ENCODE measurements around the gene SHBG.
"Not testable (repeated sequence)": the region's sequence is repeated elsewhere in the genome, so short reads cannot be mapped to it uniquely, and the experiment has no call there.

The SHBG gene, protein sequence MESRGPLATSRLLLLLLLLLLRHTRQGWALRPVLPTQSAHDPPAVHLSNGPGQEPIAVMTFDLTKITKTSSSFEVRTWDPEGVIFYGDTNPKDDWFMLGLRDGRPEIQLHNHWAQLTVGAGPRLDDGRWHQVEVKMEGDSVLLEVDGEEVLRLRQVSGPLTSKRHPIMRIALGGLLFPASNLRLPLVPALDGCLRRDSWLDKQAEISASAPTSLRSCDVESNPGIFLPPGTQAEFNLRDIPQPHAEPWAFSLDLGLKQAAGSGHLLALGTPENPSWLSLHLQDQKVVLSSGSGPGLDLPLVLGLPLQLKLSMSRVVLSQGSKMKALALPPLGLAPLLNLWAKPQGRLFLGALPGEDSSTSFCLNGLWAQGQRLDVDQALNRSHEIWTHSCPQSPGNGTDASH

DNA sequence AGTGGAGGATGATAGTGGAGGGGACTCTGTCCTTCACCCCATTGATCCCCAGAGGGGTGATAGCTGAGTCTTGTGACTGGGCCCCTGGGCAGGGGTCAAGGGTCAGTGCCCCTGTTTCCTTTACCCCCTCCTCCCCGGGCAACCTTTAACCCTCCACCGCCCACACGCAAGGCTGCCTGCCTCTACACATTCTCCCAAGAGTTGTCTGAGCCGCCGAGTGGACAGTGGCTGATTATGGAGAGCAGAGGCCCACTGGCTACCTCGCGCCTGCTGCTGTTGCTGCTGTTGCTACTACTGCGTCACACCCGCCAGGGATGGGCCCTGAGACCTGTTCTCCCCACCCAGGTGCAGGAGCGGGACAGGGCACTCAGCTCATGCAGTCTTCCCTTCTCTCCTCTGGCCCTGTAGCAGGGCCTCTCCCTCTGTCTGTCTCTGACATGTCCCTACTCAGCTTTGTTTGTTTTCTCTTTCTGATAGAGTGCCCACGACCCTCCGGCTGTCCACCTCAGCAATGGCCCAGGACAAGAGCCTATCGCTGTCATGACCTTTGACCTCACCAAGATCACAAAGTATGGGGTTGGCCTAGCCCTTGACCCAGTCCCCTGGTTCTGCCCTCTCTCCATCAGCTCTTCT is at the start of gene SHBG:
TSS of gene SHBG (plus strand) at position 197 of the 633 bp plus-strand sequence. CDS start at position 235, 38 bp downstream.
- DNase-seq (ENCODE audit: low read depth), result no peak

DNA sequence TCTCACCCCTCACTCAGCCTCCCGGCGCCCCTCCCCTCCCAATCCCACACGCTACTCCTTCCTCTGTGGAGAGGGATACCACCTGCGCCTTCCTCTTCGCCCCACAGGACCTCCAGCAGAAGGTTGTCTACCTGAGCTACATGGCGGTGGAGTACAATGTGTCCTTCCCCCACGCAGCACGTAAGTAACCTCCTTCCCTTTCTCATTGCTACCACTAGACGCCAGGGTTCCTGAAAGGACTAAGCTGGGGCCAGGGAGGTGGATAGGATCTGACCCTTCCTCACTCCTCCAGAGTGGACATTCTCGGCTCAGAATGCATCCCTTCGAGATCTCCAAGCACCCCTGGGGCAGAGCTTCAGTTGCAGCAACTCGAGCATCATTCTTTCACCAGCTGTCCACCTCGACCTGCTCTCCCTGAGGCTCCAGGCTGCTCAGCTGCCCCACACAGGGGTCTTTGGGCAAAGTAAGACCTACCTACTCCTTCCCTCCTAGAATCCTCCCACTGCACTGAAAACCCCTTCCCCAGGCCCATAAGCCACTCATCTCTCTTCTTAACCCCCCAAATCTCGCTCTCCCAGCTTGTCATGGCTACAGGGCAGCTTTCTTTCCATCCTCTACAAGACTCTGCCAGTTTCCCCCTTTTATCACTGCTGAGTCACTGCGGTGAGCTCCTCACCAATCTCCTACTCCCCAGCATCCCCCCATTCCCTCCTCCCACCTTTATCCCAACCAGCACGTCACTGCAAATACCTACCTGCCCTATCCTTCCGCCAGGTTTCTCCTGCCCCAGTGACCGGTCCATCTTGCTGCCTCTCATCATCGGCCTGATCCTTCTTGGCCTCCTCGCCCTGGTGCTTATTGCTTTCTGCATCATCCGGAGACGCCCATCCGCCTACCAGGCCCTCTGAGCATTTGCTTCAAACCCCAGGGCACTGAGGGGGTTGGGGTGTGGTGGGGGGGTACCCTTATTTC is 49.0 kb upstream of the SHBG start:
- no peak for DNase-seq (ENCODE audit: low read depth)

DNA sequence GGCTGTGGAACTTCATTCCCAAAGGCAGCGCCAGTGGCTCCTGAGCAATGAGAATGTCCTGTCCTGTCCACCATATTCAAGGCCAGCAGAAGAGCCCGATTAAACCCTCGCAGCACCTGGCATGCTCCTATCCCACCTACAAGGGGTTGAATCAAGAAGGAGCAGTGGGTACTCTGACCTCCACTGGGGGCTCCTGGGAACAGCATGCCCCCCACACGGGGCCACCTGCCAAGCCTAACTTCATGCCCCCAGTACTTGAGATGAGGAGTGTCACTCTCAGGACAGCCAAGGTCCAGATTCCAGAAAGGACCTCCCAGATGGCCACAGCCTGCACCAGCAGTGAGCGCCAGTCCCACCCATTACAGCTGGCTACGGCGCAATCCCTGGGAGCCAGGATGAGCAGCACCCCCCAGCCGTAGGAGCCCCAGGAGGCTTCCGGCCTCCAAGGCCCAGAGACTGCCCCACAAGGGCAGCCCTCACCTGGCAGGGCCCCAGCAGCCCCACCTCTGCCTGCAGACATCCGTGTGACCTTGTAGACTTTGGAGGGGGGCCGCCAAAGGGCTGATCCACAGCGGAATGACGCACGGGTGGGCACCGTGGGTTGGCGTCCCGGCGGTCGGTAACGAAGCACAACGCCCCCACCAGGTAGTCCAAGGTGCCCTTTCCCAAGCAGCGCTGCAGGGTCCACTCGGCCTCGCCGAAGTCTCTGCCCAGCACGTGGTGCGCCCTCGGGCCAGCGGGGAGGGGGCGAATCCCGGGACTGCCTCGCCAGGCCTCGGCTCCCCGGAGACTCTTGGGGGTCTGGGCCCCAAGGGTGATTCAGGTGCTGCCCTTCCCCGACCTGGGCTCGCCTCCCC is 47.3 kb upstream of the SHBG start:
- DNase-seq (ENCODE audit: low read depth), result no peak

DNA sequence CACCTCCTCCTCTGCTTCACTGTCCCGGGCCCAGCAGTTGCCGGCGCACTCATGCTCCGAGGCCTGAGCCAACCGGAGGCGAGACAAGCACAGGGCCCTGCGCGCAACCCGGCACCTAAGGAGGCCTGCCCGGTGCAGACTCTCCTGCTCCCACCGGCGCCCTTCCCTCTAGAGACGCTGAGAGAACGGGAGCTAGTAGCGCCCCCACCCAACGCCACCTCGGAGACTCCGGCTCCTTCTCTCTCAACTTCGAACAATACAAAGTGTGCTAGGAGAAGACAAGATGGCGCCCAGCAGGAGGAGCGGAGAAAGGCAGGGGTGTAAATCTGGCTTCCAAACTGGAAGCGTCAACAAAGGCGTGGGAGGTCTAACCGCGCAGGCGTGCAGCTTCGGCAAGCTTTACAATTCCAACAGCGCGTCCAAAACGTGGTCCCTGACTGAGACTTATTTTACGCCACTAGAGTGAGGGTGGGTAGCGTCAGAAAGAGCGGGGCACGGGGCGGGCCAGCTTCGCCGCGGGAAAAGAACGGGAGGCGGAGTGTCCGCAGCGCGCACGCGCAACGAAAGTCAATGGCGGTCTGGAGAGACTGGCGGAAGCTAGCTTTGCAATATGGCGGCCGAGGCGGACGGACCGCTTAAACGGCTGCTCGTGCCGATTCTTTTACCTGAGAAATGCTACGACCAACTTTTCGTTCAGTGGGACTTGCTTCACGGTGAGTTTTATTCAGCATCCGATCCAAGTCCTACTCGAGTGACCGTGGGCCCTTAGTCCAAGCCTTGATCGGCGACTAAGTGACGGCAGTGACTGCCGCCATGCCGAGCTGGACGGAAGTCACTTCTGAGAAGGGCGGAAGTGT is 46.5 kb upstream of the SHBG start, which contains the start of gene MPDU1:
TSS of gene MPDU1 (plus strand) at position 600 of the 857 bp plus-strand sequence. CDS start at position 611, 11 bp downstream.
- DNase-seq (ENCODE audit: low read depth), result peak; percentile 93

DNA sequence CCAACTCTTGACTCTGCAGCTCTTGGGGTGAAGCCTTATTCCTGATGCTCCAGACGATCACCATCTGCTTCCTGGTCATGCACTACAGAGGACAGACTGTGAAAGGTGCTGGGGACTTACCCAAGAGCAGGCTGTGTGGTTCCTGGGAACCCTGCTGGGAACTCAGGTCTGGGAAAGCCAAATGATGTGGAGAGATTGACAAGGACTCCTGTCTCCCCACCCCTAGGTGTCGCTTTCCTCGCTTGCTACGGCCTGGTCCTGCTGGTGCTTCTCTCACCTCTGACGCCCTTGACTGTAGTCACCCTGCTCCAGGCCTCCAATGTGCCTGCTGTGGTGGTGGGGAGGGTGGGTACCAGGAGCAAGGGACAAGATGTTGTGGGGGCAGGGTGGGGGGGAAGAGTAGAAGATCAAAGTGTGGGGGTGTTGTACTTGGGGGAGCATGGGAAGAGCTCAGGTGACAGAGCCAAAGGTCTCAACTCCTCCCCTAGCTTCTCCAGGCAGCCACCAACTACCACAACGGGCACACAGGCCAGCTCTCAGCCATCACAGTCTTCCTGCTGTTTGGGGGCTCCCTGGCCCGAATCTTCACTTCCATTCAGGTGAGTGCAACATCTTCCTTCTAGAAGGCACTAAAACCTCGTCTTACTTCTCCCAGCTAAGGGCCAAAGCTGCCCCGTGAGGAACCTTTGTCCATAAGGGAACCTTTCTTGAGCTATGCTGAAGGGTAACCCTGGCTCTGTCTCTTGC is 43.1 kb upstream of the SHBG start:
- DNase-seq (ENCODE audit: low read depth), result no peak

DNA sequence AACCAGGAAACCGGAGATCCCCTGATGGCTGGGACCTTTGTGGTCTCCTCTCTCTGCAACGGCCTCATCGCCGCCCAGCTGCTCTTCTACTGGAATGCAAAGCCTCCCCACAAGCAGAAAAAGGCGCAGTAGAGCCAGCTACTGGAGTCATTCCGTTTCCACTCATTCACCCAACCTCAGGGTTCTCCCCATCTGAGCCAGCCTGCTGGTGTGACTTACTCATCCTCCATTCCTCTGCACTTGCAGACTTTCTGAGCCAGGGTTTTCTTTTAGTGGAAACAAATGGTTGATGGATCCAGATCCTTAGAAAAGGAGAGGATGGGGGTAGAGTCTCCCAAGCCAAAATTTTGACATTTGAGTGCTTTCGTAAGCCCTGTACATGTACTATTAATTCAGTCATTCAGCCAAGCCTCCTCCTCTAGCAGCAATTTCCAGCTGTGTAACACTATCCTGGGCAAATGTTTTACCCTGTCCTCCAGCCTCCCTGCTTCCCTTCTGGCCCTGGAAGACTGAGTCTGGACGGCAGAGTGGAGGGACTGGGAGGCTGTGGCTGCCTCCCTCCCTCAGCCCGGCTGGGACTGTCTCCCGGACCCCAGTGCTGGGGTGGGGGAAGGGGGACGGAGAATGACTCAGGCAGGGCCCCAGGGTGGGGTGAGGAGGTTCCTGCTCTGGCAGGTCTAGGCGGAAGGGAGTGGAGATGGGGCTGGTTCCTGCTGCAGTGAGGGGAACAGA is 42.3 kb upstream of the SHBG start:
- no peak for DNase-seq (ENCODE audit: low read depth)

DNA sequence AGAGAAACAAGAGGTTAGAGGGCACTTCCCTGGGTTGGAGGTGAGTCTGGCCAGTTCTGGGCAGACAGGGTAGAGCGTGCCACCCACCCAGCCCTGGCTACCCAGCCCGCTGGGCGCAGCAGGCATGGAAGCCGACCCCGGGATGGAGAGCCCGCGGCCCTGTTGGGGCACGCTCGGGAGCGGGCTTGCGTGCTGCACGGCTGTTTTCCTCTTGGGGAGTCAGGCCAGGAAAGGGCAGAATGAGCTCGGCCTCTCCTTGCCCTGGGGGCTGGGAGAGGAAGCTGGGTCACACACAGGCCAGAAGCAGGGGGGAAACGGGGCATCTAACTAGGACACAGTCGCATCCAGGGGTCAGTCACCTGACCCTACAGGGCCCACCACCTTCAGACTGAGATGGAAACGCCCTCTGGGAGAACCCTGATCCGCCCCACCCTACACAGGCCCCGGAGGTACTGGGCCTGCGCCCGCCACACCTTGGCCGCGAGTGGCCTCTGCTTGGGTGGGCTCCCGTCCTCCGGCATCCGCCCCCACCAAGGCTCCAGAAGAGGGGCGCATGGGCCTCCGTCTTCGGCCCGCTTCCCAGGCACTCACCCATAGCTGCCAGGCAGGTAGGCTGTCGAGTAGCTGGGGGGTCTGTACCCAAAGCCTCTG is 41.3 kb upstream of the SHBG start:
- no peak for DNase-seq (ENCODE audit: low read depth)

DNA sequence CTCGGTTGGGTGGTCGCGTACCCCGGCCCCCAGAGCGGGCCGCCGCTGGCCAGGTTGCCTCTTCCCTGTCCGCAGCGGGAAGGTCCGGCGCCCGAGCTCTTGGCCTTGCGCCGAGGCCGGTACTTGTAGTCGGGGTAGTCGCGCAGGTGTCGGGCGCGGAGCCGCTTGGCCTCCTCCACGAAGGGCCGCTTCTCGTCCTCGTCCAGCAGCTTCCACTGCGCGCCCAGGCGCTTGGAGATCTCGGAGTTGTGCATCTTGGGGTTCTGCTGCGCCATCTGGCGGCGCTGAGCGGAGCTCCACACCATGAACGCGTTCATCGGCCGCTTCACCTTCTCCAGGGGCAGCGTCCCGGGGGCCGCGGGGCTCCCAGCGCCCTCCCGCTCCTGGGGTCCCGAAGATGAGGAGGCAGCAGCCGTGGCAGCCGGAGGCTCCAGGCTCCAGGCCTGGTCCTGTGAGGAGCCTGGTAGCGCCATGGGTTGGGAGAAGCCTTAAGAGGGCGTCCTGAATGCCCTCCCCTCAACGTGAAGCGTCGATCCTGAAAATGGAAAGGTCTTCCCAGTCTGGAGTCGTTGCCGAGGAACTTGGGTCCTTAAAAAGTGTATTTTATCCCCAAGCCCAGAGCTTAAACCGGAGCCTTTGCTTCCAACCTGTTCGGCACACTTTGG is 40.6 kb upstream of the SHBG start:
- DNase-seq (ENCODE audit: low read depth), result peak; percentile 49

DNA sequence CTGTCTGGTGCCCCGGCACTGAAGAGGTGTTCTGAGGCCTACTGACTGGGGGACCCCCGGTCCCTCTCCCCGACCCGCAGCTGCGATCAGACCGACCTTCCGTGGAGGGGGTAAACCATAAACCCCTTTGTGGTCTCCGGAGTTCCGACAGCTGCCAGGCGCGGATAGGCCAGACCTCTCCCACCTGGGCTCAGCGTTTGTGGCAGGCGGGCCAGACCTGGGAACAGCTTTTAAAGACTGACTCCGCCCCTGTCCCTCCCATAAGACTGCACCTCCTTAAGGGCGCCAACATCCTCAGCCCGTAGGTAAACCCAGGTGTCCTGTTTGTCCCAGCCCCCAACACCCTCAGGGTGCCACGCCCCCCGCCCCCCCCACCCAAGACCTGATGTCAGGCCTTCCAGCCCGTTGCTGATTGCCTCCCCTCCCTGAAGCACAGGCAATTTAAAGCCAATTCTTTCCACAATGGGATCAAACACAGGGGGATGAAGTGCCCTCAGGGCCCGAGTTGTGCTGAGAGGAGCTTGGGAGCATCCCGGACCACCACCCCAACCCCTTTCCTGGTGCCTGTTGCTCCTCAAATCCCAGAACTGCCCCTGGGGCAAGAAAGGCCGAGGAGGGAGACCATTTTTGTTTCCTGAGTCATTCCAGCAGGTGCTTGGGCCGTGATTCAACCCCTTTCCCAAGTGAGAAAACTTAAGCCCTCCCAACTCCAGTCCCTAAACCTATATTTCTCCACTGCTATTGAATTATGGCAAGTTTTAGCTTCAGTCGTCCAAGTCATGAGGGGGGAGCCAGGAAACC is 39.8 kb upstream of the SHBG start, which contains the start of gene SOX15:
TSS of gene SOX15 (minus strand) at position 204 of the 801 bp plus-strand sequence. CDS start 418 bp downstream, outside the sequence.
- no peak for DNase-seq (ENCODE audit: low read depth)

DNA sequence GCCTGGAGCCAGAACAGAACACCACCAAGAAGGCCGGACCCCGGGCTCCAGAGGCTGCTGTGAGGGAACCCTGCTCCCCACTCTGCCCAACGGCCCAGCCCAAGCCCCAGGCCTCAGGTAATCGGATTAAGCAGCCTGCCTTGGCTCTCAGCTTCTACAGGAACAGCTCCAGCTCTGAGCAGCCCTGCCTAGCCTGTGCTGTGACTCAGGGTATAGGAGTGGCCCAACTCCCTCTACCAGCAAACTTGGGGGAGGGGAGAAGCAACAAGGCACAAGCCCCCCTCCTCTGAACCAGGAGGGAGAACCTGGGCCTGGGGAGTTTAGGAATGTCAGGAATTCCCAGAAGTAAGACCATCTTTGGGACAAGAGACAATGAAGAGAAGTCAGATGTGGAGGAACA is 39.2 kb upstream of the SHBG start:
- DNase-seq (ENCODE audit: low read depth), result no peak

DNA sequence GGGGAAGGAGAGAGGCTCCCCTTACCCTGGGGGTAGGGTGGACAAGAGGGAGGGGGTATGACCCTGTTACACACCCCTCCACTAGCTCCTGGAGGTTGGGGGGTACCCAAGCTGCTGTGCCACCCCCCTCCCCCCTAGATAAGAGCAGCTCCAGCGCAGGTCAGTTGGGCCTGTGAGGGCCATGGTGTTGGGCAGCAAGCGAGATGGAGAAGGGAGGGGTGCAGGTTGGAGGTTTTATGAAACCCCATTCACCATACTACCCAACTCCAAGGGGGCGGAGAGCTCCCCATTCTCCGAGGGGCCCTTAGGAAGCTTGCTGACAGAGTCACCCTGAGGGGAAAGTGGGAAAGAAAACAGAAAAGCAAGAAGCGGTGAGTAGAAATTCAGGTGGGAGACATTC is 38.3 kb upstream of the SHBG start:
- no peak for DNase-seq (ENCODE audit: low read depth)

DNA sequence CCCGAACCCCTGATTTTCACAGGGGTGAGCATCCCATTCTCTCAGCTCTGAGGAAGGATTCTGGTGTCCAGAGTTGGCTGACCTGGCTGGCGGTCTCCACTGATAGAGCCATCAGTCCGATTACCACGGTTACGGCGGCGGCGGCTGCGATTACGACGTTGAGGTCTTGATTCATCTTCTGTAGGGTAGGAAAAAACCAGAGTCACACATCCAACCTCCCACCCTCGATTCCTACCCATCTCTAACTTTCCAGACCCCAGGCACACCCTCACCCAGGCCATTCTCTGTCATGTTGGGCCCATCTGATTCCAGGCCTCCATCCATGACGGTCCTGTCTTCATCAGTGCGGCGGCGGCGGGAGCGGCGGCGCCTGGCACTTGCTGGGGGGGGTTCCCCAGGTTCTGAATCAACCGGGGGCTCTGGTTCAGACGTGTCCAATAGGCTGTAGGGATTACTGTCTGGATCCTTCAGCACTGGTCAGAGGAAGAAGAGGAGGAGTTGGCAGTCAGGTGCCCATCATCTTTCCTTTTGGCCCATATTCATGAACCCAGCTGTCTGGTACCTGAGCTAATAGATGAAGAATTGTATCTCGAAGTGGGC is 37.4 kb upstream of the SHBG start:
- DNase-seq (ENCODE audit: low read depth), result no peak

DNA sequence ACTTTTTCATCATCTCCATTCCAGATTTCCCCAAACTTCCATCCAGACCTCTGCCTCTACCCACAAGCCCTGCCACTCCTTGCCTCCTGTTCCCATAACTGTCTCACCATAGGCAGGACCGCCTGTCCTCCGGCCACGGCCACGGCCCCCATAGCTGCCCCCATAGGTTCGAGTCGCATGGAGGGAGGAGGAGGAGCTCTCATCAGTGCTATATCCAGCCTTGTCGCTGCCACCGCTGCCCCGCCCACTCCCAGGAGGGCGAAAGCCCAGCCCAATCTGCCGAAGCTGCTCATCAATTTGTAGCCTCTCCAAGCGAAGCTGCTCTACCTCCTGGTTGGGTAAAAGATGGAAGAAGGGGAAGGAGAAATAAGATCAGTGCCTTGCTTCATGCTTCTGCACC is 36.6 kb upstream of the SHBG start:
- no peak for DNase-seq (ENCODE audit: low read depth)

DNA sequence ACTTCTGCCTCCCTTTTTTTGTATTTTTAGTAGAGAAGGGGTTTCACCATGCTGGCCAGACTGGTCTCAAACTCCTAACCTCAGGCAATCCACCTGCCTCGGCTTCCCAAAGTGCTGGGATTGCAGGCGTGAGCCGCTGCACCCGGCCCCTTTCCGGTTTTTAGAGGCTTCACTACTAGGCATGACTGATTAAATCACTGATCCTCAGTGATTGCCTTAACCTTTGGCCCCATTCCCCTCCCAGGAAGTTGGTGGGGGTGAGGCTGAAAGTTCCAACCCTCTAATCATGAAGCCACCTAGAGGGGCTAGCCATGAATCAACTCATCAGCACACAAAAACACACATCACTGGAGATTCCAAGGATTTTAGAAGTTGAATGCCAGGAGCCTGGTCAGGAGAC is 32.4 kb upstream of the SHBG start:
- not testable (repeated sequence) for DNase-seq (ENCODE audit: low read depth)

DNA sequence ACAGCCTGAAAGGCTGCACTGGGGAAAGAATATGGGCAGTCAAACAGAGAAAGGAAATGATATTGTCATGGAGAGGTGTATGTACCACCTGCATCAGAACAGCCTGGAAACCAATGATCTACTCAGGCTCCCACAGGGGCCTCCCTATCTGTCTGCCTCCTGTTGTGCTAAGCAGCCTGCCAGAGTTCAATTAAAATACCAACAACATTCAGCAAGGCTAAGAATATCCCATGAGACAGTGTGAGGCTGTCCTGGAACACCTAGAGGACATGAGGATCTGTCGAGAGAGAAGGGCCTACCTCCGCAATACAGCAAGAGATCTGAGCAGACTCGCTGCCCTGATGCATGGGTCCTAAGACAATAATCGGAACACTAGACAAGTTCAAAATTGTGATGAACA is 23.7 kb upstream of the SHBG start:
- DNase-seq (ENCODE audit: low read depth), result no peak

DNA sequence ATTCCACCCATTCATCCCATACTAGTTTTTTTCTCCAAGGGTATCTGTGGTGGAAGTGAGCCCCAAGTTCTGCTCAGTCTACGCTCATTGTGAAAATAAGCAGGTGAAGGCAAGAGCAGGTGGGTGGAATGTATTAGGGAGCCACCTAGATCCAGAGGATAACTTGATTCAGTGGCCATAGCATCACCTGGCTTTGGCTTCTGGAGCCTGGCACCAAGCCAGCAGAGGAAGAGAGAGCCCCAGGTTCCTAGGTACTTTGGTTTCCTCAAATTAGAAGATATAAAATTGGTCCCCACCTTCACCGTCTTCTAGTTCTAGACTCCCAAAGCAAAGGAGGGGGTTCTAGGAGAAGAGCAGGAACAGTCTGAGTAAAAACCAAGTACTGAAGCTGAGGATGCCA is 19.3 kb upstream of the SHBG start:
- no peak for DNase-seq (ENCODE audit: low read depth)

Measured in stimulated activated CD8-positive, alpha-beta memory T cell treated with anti-CD3 and anti-CD28 coated beads, Interleukin-4, amount 100 ng/mL, for 24 hours (primary cell).